Measurements from ENCODE around the gene PSMD9. TPM values are rescaled to one million over a fixed set of nuclear protein-coding genes. Genes with fewer than 3 reads are reported as not detected.
"Not testable (repeated sequence)": the region's sequence is repeated elsewhere in the genome, so short reads cannot be mapped to it uniquely, and the experiment has no call there.

The PSMD9 gene
- total RNA-seq, 1 donor from 2014 or later: 44.2 TPM

- no peak for DNase-seq (ENCODE audit: low read depth)
- no peak overlapping the region for H3K4me3 ChIP-seq (ENCODE audit: low read depth, low read length)
- no peak for TF ChIP-seq CTCF (conservative IDR thresholded peaks at IDR 0.05; ENCODE audit: low read depth, low read length)
These were observed 26.8 kb upstream of the PSMD9 start for GRCh38 chr12:121861636-121862254.

DNA sequence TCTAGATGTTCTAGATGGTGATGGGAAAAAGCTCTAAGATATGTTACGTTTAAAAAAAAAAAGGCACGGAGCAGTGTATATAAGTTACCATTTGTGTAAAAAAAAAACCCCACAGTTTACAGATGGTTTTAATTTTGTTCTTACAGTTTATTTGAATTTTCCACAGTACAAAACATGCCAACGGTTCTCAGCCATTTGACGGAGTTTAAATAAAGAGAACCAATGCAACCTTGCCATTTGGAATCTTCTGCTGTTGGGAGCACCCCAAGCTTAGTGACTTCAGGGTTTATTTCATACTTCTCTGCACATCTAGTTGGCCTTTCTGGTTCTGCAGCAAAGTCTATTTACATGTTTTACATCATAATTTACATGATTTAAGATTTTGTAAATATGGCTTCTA is 22.3 kb upstream of the PSMD9 start:
- TF ChIP-seq CTCF (conservative IDR thresholded peaks at IDR 0.05; ENCODE audit: low read depth, low read length): no peak
- DNase-seq (ENCODE audit: low read depth): no peak
- no peak overlapping the region for H3K4me3 ChIP-seq (ENCODE audit: low read depth, low read length)

DNA sequence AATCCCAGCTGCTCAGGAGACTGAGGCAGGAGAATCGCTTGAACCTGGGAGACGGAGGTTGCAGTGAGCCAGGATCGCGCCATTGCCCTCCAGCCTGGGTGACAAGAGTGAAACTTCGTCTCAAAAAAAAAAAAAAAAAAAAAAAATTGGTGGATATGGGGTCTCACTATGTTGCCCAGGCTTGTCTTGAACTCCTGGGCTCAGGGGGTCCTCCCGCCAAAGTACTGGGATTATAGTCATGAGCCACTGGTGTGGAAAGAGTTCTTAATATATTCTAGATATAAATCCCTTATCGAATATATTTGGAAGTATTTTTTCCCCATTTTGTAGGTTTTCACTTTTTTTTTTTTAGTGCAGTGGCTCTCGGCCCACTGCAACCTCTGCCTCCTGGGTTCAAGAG is 19.4 kb upstream of the PSMD9 start:
- not testable (repeated sequence) for H3K4me3 ChIP-seq (ENCODE audit: low read depth, low read length); DNase-seq (ENCODE audit: low read depth)

DNA sequence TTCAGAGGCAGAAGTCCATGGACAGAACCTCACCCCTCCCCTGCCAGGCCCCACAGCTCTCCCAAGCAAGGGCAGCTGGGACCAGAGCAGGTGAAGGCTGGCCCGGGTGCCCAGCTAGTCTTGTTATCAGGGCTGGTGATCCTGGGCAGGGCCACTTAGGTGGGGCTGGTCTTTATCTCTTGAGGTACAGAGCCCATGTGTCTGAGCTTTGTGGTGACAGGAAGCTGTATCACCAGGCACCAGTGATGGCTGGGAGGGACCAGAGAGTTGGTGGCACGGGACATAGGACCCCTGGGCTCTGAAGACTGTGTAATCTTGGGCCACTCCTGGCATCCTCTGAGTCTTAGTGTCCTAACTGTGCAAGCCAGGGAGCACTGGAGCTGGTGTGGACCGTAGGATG is 17.1 kb upstream of the PSMD9 start:
- H3K4me3 ChIP-seq (ENCODE audit: low read depth, low read length): no peak overlapping the region
- DNase-seq (ENCODE audit: low read depth): no peak
- no peak for TF ChIP-seq CTCF (conservative IDR thresholded peaks at IDR 0.05; ENCODE audit: low read depth, low read length)

DNA sequence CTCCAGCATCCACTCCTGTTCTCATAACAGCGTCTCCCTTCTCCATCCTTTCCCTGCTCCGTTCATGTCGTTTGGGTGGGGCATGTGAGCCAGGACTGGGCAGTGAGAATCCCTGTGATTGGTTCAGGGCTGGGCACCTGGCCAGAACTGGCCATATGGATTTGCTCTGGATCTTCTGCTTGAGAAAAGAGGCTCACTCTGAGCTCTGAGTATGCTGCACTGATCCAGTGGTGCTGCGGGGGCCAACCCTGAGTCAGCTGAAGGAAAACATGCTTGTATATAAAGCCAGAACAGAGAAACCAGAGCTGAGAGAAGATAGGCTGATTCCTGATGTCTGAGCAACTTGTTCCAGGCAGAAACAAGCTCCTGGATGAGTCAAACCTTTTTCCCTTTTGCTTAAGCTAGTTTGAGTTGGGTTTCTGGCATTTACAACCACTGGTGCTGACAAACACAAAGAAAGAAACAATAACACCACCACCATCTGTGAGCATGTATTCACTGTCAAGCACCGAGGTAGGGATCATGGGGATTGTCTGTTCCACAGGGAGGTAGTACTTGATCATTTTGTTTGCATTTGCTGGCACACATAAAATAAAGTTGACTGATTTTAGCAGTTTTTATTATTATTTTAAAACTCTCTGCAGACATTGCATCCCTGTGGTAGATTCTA is 15.9 kb upstream of the PSMD9 start:
- no peak for DNase-seq (ENCODE audit: low read depth)
- no peak for TF ChIP-seq CTCF (conservative IDR thresholded peaks at IDR 0.05; ENCODE audit: low read depth, low read length)
- H3K4me3 ChIP-seq (ENCODE audit: low read depth, low read length): no peak overlapping the region

DNA sequence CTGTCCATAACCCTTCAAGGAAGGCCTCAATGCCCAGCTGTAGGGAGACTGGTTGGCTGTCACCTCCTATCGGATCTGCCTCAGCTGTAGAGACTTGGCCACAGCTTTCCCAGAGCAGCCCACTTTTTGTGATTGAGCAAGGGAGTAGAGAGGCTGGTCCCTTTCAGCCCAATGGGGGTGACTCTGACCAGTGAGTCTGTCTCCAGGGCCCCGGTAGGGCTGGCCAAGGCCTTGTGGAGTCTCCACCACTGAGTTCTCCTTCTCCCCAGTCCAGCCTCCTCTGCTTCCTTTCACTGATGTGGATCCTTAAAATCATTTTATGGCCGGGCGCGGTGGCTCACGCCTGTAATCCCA is 15.4 kb upstream of the PSMD9 start:
- no peak for TF ChIP-seq CTCF (conservative IDR thresholded peaks at IDR 0.05; ENCODE audit: low read depth, low read length)

GRCh38 chr12:121874071-121874470 is 14.5 kb upstream of the PSMD9 start:
- no peak overlapping the region for H3K4me3 ChIP-seq (ENCODE audit: low read depth, low read length)
- DNase-seq (ENCODE audit: low read depth): no peak
- no peak for TF ChIP-seq CTCF (conservative IDR thresholded peaks at IDR 0.05; ENCODE audit: low read depth, low read length)

More for the DNA sequence above, 15.4 kb upstream of the PSMD9 start:
- no peak for DNase-seq (ENCODE audit: low read depth)
- no peak overlapping the region for H3K4me3 ChIP-seq (ENCODE audit: low read depth, low read length)
